Measurements from ENCODE around the gene GRAP2. TPM values are rescaled to one million over a fixed set of nuclear protein-coding genes. Genes with fewer than 3 reads are reported as not detected.

The GRAP2 gene
- total and polyA plus RNA-seq, 2 of the 8 experiments (the other 6 are each of a cell fraction or from before 2014, with no cell fraction given) = 0.08 TPM; not detected in 1

DNA sequence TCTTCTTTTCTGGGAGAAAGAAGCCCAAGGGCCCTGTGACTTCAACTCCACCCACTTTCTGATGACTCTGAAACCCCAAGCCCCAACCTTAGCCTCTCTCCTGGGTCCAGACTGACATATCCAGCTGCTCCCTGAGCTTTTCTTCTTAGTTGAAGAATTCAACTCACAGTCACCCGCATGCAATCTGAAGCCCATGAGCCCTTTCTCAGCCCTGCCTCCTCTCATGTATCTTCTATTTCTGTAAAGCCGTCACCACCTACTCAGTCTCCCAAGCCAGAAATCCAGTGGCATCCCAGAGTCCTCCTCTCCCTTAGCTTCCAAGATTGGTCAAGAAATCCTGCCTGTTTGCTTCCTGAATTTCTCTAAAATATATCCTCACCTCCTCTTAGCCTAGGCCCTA, 52.2 kb downstream of the GRAP2 start:
- no peak for DNase-seq (ENCODE audit: low read depth in 1 of 2, low spot score in 2 of 2)
- H3K27me3 ChIP-seq (replicated peaks in 1 of 4; ENCODE audit: control insufficient read depth in 3 of 4, extremely low read depth in 1 of 4, insufficient read depth in 3 of 4, low read length in 3 of 4) = no peaks in the 10 kb centered on the region; a peak in 1 of 7 replicates
- no peaks in the 10 kb centered on the region for H3K79me1 ChIP-seq (ENCODE audit: low read depth, low read length)
- 0 out of 2 replicates have a peak overlapping the region, but pooled peaks have one; percentile 41 for H2AFZ ChIP-seq (ENCODE audit: low read length)
- no peak overlapping the region for H3K27ac ChIP-seq (ENCODE audit: low read depth, low read length)
- H3K4me1 ChIP-seq (replicated peaks in 1 of 4; ENCODE audit: control insufficient read depth in 3 of 4, insufficient read depth in 4 of 4, low read length in 3 of 4) = peaks cover 0 to 5% (median 0%) of the 10 kb centered on the region in 4 experiments; a peak in 2 of 7 replicates
- H2BK15ac ChIP-seq (ENCODE audit: low read length) = 0 out of 2 replicates have a peak overlapping the region, but pooled peaks have one; percentile 29
- no peaks in the 10 kb centered on the region for H3K79me2 ChIP-seq (ENCODE audit: control insufficient read depth in 1 of 2, insufficient read depth in 2 of 2, low read length in 2 of 2)
- no peak overlapping the region for H4K91ac ChIP-seq (replicated peaks; ENCODE audit: insufficient read length, low read length)
- no peaks in the 10 kb centered on the region for H3K9me3 ChIP-seq (ENCODE audit: insufficient read depth in 2 of 2, low read depth in 1 of 2, low read length in 1 of 2)
- H3K23ac ChIP-seq (ENCODE audit: insufficient read length) = no peak overlapping the region
- WGBS, 2 experiments (ENCODE audit: extremely low coverage in 1 of 2, insufficient coverage in 1 of 2, insufficient read length in 1 of 2, insufficient replicate concordance in 2 of 2, low coverage in 1 of 2, low lambda C conversion rate in 2 of 2, missing lambda C conversion rate in 1 of 2) = 91% methylated on average over 2 of the region's 2 CpGs; no CpG with 5 or more reads in 1 of the 2 experiments
- no peaks in the 10 kb centered on the region for H3K36me3 ChIP-seq (ENCODE audit: control insufficient read depth in 2 of 4, insufficient read depth in 4 of 4, low read length in 3 of 4)
- H3K14ac ChIP-seq (ENCODE audit: insufficient read length) = no peak overlapping the region
- no peaks in the 10 kb centered on the region for H3K23me2 ChIP-seq (ENCODE audit: low read depth, low read length)
- no peak overlapping the region for H3K4me3 ChIP-seq (ENCODE audit: extremely low read depth in 1 of 4, insufficient read depth in 2 of 4, low read depth in 3 of 4, low read length in 4 of 4)
- CTCF ChIA-PET (ENCODE audit: partially characterized antibody) = interaction anchor here (0.6 to 7.9 kb wide), 28 partner anchors 8 to 438 kb away, joined by 3 to 66 read pairs (median 4); partner anchors contain the start of gene TNRC6B
- no peak overlapping the region for H3K4ac ChIP-seq (replicated peaks; ENCODE audit: insufficient read length, low read depth, low read length)
- no peak for FAIRE-seq
- no peak overlapping the region for H3K56ac ChIP-seq (replicated peaks; ENCODE audit: insufficient read length, low read depth, low read length)
- H2AK5ac ChIP-seq (ENCODE audit: low read depth, low read length) = no peak overlapping the region
- no peak overlapping the region for H2BK20ac ChIP-seq (ENCODE audit: low read length)
- H4K5ac ChIP-seq (ENCODE audit: insufficient read length, low read depth, low read length) = no peak overlapping the region
- H4K20me1 ChIP-seq (replicated peaks in 1 of 2; ENCODE audit: control insufficient read depth in 1 of 2, insufficient read depth in 2 of 2, low read length in 2 of 2) = no peaks in the 10 kb centered on the region
- no peak overlapping the region for H2BK5ac ChIP-seq (ENCODE audit: low read depth, low read length)
- H4K8ac ChIP-seq (ENCODE audit: extremely low read depth, insufficient read depth, low read length) = no peak overlapping the region
- no peak overlapping the region for H3K4me2 ChIP-seq (ENCODE audit: insufficient read depth in 1 of 2, low read depth in 2 of 2, low read length in 2 of 2)
- POLR2A ChIA-PET (ENCODE audit: partially characterized antibody) = interaction anchor here (1.2 to 1.4 kb wide), 3 partner anchors 10 to 72 kb away, joined by 3 to 5 read pairs (median 3); no protein-coding TSS in a partner anchor
- H2BK12ac ChIP-seq (ENCODE audit: low read depth, low read length) = no peak overlapping the region
- no peak overlapping the region for H2BK120ac ChIP-seq (replicated peaks; ENCODE audit: low read depth, low read length)
- H3K18ac ChIP-seq (ENCODE audit: extremely low read depth, low read length) = peak overlapping the region; percentile 60; the same call in 1 of the 2 replicates
- H3K9ac ChIP-seq (replicated peaks in 1 of 4; ENCODE audit: extremely low read depth in 1 of 4, low read depth in 3 of 4, low read length in 3 of 4) = no peak overlapping the region; a peak in 1 of 7 replicates
- TF ChIP-seq CHD2 (IDR thresholded peaks at IDR 0.05; ENCODE audit: low read length) = no peak

All from H1 (cell line).